ENCODE data around the gene PLIN1. TPM values are rescaled to one million over a fixed set of nuclear protein-coding genes. Genes with fewer than 3 reads are reported as not detected.
A peak's percentile ranks its signal among the peaks of the same experiment; 100 is the strongest.

Gene PLIN1
- total and polyA plus RNA-seq, 9 of the 15 experiments (the other 6 are each of a cell fraction or from before 2014, with no cell fraction given) = not detected

DNA sequence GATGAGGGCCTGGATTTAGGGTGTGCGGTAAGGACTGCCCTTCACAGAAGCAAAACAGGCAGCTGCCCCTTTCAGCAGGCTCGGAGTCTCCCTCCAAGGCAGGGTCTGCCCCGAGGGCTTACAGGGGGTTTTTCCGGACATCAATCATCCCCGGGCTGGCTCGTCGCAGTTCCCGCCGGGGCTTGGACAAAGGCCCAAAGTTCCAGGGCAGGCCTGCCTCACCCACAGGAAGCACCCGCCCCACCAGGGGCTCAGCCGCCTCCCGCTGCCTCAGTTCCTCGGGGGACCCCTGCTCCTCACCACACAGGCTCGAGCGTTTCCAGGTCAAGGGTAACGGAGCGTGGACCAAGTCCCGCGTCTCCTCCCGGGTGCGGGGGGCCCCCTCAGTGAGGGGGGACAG is 50.9 kb downstream of the PLIN1 start:
- H3K36me3 ChIP-seq (ENCODE audit: control insufficient read depth, insufficient read depth, low read length) = peaks cover 88% of the 10 kb centered on the region
- no peak overlapping the region for H3K4me3 ChIP-seq
- H3K27ac ChIP-seq (ENCODE audit: extremely low read depth, low read depth, low read length) = no peak overlapping the region
- FAIRE-seq (no peak), ATAC-seq (no peak), DNase-seq (ENCODE audit: extremely low read depth in 1 of 4, low spot score in 3 of 4) (peak in 1 of 4 experiments; percentile 4)
- in situ Hi-C loops (cut with MboI) = no loop called here
- CTCF ChIA-PET (ENCODE audit: low intra/inter-chr PET ratio) = no interaction called here
- H3K9me1 ChIP-seq (ENCODE audit: control insufficient read depth, insufficient read depth, low read length) = no peaks in the 10 kb centered on the region
- 91% methylated on average over 9 of the region's 21 CpGs for WGBS (ENCODE audit: insufficient coverage, low coverage, missing lambda C conversion rate)
- no peak overlapping the region for H3K9ac ChIP-seq (ENCODE audit: insufficient read depth in 1 of 2, low read depth in 2 of 2, low read length in 2 of 2)
- no peaks in the 10 kb centered on the region for H3K27me3 ChIP-seq (ENCODE audit: control insufficient read depth in 2 of 2, insufficient read depth in 2 of 2, low read length in 2 of 2)
- POLR2A ChIA-PET = interaction anchor here (0.8 kb wide), 2 partner anchors 11 to 13 kb away, joined by 3 read pairs; no protein-coding TSS in a partner anchor
- H2AFZ ChIP-seq (ENCODE audit: low read depth, low read length) = no peak overlapping the region
- TF ChIP-seq SIRT6 (IDR thresholded peaks at IDR 0.05; ENCODE audit: low read depth, low read length) (no peak), POLR2G (IDR thresholded peaks at IDR 0.05; ENCODE audit: low read depth, low read length) (peak; percentile 63)
- TF ChIP-seq, protein P1, sequence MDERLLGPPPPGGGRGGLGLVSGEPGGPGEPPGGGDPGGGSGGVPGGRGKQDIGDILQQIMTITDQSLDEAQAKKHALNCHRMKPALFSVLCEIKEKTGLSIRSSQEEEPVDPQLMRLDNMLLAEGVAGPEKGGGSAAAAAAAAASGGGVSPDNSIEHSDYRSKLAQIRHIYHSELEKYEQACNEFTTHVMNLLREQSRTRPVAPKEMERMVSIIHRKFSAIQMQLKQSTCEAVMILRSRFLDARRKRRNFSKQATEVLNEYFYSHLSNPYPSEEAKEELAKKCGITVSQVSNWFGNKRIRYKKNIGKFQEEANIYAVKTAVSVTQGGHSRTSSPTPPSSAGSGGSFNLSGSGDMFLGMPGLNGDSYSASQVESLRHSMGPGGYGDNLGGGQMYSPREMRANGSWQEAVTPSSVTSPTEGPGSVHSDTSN (CRISPR knock-in tag; IDR thresholded peaks at IDR 0.05; ENCODE audit: low read depth) = no peak
- TF ChIP-seq, protein P1 (tag; conservative IDR thresholded peaks at IDR 0.05; ENCODE audit: low read depth) = no peak
- intact Hi-C loops (cut with micrococcal nuclease) = no loop called here
- no peaks in the 10 kb centered on the region for H3K79me2 ChIP-seq (ENCODE audit: control insufficient read depth, insufficient read depth, low read length)
- H4K20me1 ChIP-seq (replicated peaks; ENCODE audit: control insufficient read depth, insufficient read depth, low read length) = no peaks in the 10 kb centered on the region
- H3K4me2 ChIP-seq (ENCODE audit: insufficient read depth, low read length) = no peak overlapping the region
- H3K4me1 ChIP-seq (replicated peaks in 1 of 2; ENCODE audit: control insufficient read depth in 2 of 2, insufficient read depth in 2 of 2, low read length in 2 of 2) = no peaks in the 10 kb centered on the region; a peak in 1 of 5 replicates
- no TSS peak for BruUV-seq (replicated peaks)
- peaks cover 2% of the 10 kb centered on the region; the same call in 1 of the 2 replicates for H3K9me3 ChIP-seq (replicated peaks; ENCODE audit: control insufficient read depth, insufficient read depth, low read depth, low read length)
